ENCODE data around the gene PUM1.
A peak's percentile ranks its signal among the peaks of the same experiment; 100 is the strongest.

Gene PUM1

DNA sequence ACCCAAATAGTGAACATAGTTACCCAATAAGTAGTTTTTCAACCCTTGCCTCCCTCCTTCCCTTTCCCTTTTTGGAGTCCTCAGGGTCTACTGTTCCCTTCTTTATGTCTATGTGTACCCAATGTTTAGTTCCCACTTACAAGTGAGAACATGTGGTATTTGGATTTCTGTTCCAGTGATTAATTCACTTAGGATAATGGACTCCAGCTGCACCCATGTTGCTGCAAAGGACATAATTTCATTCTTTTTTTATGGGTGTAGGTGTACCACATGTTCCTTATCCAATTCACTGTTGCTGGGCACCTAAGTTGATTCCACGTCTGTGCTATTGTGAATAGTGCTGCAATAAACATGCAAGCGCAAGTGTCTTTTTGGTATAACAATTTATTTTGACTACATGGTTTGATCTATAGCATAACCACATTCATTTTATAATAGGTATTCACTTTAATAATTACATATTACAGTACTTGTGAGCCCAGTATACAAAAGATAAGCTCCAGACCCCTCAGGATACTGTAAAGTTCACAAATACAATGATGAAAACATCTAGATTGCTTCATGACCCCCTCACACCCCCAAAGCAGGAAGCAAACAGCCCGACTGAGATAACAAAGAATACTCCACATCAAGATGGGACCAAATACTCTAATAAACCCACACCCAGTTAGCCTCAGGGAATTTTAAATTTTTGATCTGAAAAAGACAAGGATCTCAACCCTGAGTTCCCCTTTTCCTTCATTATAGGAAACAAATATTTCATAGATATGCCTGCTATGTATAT lies 45.3 kb downstream of the PUM1 start:
- DNase-seq = no peak

DNA sequence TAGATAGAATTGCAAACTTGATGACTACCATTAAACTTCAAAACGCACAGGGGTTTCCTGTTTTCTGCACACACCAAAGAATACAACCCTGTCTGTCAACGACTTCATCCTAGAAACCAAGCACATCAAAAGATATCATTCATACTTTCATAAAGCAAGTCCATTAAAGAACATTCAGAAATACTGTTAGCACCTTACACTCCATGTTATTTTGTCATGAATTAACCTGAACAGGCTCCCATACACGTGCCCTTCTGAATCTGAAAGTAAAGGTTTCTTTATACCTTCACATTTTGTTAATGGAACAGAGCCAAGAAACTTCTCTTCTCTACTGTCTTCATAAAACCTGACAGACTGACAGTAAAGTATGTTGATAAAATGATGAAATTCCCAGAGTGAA lies 46.1 kb downstream of the PUM1 start:
- DNase-seq = peak; percentile 34

GRCh38 chr1:31016868-31017267 lies 48.6 kb downstream of the PUM1 start:
- no peak for DNase-seq

DNA sequence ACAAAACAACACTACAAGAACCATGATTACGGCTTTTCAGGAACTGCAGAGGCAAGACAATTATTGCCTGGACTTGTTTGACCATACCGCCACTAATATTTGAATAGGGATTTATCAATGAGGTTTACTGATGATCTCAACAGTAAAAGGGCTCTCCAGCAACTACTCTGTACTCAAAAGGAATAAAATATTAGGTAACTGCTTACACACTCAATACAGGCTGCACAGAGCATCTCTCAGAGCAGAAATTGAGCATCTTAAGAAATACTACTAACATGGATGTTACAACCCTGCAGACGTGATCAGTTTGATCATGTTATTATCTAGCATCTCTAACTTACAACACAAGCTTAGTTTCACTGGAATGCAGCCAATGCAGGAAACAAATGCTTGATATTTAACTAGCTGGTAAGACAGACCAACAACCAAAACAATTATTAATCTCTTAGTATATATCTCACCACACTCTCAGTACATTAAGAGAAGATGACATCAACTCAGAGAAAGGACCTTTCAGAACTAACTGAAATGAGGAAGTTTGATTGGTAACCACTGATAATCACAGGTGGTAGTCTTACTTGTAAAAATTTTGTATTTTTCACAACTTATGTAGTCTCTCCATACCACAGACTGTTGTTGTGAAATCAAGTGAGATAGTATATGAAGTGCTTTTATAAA lies 52.2 kb downstream of the PUM1 start:
- DNase-seq = peak; percentile 9

DNA sequence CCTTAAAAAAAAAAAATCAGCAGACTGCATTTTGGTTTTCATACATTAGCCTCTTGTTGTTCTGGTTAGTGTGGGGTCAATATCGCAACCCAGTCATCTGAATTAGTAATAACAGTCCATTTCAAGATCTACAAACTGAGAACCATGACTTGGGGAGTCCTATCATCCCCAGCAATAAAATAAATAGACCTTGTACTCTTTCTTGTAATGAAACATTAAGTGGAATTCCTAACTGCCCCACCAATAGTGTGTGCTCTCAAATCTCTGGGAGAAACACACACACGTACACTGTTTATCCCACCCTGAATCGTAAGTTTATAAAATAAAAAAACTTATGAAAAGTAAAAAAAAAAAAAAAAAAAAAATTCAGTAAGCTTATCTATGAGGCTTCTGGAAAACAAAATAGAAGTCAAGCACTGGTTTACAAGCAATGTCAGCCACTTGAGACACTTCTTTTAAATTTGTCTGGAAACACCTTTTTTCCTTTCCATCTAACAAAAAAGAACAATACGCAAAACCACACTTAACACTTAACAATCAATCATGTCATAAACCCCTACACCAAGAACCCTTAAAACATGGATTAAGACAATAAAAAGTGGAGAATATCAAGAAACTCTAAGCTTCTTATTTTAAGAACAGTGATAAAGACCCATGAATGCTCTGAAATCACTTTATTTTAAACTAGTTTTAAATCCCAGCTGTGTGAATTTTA lies 53.1 kb downstream of the PUM1 start:
- no peak for DNase-seq

DNA sequence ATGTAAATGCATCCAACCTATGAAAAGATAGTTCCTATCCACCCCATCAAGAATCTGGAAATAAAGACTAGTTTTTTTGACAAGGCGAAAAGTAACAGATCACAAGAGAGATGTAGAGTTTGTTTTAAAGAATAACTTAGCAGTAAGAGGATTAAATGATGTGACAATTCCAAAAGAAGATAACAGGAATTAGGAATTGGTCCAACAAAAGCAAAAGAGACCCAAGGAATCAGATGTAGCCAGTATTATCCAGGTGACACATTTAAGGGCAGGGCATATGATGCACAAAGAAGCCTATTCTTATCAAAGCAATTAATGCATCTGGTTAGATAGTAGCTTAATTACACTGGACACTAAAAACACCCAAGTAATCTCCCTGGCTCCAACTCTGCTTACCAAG lies 53.8 kb downstream of the PUM1 start:
- DNase-seq = no peak

- DNase-seq = no peak
Measured at GRCh38 chr1:31010086-31010989, 55.2 kb downstream of the PUM1 start.

DNA sequence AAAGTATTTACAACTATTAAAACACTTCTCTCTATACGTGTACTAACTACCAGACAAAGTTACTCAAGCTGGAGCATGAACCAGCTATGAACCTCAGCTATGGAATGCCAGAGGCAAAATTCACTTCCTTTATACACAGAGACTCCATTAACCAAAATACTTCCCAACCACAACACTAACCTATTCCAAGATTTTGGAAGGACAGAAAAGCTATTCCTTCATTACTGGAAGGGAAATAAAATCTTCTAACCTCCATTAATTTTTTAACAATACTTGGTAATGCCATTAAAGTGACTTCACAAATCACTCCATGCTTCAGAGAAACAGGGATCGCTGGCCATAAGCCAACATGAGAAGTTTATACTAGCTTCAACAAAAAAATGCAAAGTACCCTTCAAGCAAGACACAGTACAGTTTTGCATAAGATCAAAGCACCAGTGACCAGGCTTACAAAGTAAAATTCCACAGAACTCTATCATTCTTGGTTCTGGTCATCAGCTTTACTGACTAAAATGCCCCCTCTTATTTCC lies 58.0 kb downstream of the PUM1 start:
- no peak for DNase-seq

DNA sequence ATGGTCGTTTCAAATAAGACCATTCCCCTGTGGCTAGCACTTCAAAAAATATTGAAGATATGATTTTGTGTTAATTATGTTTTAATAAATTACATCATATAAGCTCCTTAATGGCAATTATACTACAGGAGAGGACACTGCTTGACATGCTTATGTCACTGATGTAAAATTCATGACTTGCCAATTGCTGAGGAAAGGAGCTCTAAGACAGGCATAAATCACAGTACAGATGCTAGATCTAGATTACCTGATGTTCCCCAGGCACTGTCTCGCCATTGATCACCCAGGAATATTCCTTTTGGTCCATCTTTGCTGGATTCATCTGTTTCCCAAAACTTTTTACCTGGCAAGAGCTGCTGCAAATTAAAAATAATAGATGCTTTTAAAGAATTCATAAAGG lies 58.8 kb downstream of the PUM1 start:
- DNase-seq = no peak

DNA sequence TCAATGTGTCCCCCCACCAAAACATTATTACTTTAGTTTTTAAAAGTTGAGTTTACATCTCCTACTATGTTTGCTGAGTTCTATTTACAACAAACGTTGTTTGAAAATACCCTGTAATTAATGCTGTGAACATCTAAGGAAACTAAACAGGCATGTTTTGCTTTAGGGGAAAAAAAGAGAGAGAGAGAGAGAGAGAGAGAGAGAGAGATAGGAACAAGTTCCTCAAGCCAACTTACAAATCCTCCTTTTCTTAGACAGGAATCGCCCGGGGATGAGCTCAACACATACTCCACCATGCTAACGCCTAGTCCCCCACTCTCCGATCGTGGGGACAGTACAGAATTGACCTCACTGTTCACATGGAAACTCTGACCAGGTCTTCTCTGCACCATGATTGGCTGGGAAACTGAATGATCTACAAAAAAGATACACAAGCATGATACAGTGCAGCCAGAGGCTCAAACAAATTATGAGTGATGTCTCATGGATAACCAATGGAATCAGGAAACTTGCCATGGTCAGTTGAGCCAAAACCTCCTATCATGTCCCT lies 59.8 kb downstream of the PUM1 start:
- DNase-seq = no peak

GRCh38 chr1:31005198-31005597 lies 60.3 kb downstream of the PUM1 start:
- DNase-seq = no peak

DNA sequence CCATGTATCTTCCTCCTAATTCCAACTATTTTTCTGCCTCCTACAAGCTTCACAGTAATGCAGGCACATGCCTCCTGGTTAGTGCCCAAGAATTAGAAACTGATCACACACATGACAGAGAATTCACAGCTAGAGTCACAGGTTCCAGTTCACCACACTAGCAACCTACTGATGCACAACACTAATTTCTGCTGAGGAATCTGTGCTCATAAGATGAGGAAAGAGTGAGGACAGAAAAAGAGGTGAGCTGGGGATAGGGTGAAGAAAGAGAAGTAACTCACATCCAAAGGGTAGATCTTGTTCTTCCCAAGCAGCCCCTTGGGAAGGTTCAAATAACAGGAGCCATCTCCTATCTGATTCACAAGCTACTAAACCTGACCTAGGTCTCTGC lies 61.3 kb downstream of the PUM1 start:
- no peak for DNase-seq

DNA sequence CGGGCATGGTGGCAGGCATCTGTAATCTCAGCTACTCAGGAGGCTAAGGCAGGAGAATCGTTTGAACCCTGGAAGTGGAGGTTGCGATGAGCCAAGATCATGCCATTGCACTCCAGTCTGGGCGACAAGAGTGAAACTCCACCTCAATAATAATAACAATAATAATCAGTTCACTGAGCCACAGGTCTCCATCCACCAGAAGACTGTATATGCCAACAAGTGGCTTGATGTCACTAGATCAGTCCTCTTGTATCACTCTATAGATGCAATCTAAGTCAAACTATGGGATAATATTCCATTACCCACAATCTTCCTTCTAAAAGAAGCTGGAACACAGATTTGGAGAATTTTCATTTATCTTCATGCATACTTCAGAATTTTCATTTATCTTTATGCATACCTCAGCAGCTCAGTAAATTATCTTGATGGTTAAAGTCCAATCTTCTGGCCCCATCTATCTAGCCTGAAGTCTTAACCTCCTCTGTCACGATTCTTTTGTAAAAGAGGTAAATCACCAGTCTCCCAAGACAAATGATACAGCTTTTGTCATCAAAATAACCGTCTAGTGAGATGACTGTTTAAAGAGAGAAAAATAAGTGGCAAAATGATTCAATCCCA lies 61.8 kb downstream of the PUM1 start:
- DNase-seq = no peak

GRCh38 chr1:31000301-31000700 lies 65.2 kb downstream of the PUM1 start:
- DNase-seq = no peak

- DNase-seq = no peak
Measured at GRCh38 chr1:30998887-30999286, 66.6 kb downstream of the PUM1 start.

DNA sequence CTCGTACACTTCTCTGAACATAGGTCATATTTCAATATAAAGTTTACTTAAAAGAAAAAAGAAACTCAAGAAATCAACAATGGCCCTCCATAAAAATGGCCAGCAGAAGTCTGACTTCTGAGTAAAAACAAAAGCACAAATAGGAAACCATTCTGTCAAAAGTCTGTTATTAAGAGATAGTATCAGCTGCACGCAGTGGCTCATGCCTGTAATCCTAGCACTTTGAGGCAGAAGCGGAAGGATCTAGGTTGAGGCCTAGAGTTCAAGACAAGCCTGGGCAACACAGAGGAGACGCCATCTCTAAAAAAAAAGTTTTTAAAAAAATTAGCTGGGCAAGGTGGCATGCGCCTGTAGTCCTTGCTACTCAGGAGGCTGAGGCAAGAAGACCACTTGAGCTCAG lies 67.3 kb downstream of the PUM1 start:
- DNase-seq = no peak

DNA sequence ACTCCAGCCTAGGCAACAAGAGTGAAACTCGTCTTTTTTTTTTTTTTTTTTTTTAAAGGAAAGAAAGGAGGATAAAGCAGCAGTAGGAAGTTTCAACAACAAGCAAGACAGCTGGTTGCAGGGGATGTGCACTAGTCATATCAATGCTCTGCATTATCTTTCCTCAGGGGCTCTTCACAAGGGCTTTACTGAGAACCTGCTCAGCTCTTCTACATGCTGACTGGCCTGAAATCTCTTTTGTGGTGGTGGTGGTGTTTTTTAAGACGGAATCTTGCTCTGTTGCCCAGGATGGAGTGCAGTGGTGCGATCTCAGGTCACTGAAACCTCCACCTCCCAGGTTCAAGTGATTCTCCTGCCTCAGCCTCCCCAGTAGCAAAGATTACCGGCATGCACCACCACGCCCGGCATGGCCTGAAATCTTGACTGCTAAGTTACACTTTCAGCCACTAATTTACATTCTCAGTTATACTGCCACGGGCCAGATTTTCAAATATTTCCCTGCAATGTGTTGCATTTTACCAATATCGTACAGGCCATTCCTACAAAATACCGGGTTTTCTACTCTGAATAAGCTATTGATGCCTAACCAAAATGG lies 68.0 kb downstream of the PUM1 start:
- DNase-seq = no peak

DNA sequence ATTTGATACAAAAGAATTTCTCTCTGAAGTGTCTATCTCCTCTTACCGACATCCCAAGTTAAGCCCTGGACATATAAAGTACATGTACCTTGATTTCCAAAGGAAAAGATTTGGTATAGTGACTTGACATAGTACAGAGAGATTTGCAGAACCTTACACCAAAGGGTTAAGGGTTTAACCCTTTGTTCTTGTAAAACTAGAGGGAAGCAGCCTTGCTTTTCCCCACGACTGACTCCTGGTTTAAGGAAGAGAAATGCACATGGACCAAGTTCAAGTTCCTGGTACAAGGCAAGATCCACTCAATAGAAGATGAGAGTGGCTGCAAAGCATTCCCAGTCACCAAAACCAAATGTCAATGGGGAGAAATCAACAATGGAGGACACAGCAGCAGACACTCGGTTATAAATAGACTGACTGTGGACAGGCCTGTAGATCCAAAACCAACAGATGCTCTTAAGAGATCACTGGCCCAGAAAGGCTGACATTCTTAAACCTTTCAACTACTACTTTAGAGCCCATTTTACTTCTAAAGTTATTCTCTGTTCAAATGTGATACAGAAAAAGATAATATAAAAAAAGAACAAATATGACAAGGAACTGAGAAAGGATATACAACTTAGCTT lies 69.4 kb downstream of the PUM1 start:
- DNase-seq = no peak

GRCh38 chr1:30991862-30992606 lies 73.5 kb downstream of the PUM1 start:
- DNase-seq = no peak

- no peak for DNase-seq
Measured at GRCh38 chr1:30990591-30990990, 74.9 kb downstream of the PUM1 start.
